ENCODE data around the gene EPHA6.

DNA sequence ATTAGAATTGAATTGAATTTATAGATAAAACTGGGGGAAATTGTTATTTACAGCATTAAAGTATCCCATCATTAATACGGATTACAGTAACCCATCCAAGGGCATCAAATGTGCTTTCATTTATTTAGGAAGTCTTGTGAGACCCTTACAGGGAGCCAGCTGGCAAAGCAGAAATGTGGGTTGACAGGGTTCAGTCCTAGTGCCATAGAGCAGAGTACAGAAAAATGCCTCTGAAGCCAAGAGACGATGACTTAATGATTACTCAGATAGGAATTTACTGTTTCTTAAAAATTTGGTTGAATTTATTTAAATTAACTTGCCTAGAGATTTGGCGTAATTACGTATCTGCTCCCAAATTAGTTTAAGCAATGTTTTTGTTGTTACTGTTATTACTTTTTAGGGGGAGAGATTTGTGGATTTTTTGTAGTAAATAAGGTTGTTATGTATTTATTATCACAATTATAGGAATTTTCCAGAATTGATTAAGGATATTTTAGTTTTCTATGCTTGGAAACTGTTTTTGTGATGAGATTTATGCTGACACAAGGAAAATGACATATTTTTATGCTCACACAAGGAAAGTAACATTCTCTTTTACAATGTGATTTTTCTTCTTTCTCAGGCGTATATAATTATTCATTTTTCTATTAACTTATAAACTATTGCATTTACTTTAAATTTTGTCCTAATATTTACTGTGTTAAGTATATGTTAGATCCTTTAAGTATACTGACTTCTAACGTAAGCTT is 152.0 kb downstream of the EPHA6 start:
- TF ChIP-seq, protein P1, sequence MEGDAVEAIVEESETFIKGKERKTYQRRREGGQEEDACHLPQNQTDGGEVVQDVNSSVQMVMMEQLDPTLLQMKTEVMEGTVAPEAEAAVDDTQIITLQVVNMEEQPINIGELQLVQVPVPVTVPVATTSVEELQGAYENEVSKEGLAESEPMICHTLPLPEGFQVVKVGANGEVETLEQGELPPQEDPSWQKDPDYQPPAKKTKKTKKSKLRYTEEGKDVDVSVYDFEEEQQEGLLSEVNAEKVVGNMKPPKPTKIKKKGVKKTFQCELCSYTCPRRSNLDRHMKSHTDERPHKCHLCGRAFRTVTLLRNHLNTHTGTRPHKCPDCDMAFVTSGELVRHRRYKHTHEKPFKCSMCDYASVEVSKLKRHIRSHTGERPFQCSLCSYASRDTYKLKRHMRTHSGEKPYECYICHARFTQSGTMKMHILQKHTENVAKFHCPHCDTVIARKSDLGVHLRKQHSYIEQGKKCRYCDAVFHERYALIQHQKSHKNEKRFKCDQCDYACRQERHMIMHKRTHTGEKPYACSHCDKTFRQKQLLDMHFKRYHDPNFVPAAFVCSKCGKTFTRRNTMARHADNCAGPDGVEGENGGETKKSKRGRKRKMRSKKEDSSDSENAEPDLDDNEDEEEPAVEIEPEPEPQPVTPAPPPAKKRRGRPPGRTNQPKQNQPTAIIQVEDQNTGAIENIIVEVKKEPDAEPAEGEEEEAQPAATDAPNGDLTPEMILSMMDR (conservative IDR thresholded peaks at IDR 0.05), result no peak
- no peak for TF ChIP-seq EZH2 (IDR thresholded peaks at IDR 0.05; ENCODE audit: low read depth)
